HepG2 (cell line): ENCODE measurements around the gene PFN1. TPM values are rescaled to one million over a fixed set of nuclear protein-coding genes. Genes with fewer than 3 reads are reported as not detected.

Experiments
- ASH2L ChIP-seq: fragments of 300-600, 200-600 bp; sonication (generic); IDR thresholded peaks from 2 replicates; pipeline ENCODE4 v1.7.0; 2017; ENCODE audit warnings: low read depth, mild to moderate bottlenecking, moderate library complexity, mixed read lengths, low read length; ENCODE audit not compliant: insufficient read length
- ATAD3A ChIP-seq: sonication (generic); formaldehyde crosslinking; IDR thresholded peaks from 2 replicates; pipeline ENCODE4 v1.4.0; 2020; ENCODE audit warnings: missing genetic modification reagents
- CBX2 ChIP-seq, 2 experiments: fragments of 200-600 bp in 1 of 2; sonication (generic); formaldehyde crosslinking in 1 of 2; IDR thresholded peaks; 2 replicates each; pipeline versions ENCODE4 v1.7.0 to v1.8.1; 2018 to 2022; ENCODE audit warnings: low read depth in 2 of 2, low read length in 1 of 2, mild to moderate bottlenecking in 1 of 2, missing genetic modification reagents in 1 of 2
- CHD2 ChIP-seq: IDR thresholded peaks from 2 replicates; pipeline ENCODE4 v1.6.1; 2011; ENCODE audit warnings: low read depth, low read length, improper control_type of control experiment
- CREB1 ChIP-seq, 2 experiments: fragments of 450-650 bp in 1 of 2; IDR thresholded peaks; 2 replicates each; pipeline ENCODE4 v1.6.1; 2016 to 2017; ENCODE audit warnings: control low read depth in 1 of 2, mild to moderate bottlenecking in 1 of 2, missing compliant biosample characterization in 1 of 2, missing genetic modification characterization in 1 of 2
- GTF2F1 ChIP-seq: fragments of 150-350 bp; IDR thresholded peaks from 2 replicates; pipeline ENCODE4 v1.6.1; 2014; ENCODE audit warnings: low read length
- HNRNPK ChIP-seq: fragments of 200-400 bp; formaldehyde crosslinking; IDR thresholded peaks from 2 replicates; pipeline ENCODE4 v1.6.1; 2018; ENCODE audit warnings: low read length, low read depth, moderate library complexity, mild to moderate bottlenecking; ENCODE audit not compliant: poor library complexity, severe bottlenecking
- MAF1 ChIP-seq: sonication (generic); formaldehyde crosslinking; IDR thresholded peaks from 2 replicates; pipeline ENCODE4 v1.5.0; 2020; ENCODE audit warnings: missing genetic modification reagents, borderline replicate concordance
- MAZ ChIP-seq, 2 experiments: sonication (generic) in 1 of 2; formaldehyde crosslinking in 1 of 2; IDR thresholded peaks; 2 replicates each; pipeline versions ENCODE4 v1.5.0 to v1.6.1; 2012 to 2020; ENCODE audit warnings: low read depth in 2 of 2, mild to moderate bottlenecking in 2 of 2, borderline replicate concordance in 1 of 2, improper control_type of control experiment in 1 of 2, low read length in 1 of 2, missing genetic modification reagents in 1 of 2, moderate library complexity in 1 of 2
- STAT5B ChIP-seq: sonication (generic); formaldehyde crosslinking; IDR thresholded peaks from 2 replicates; pipeline ENCODE4 v1.4.0; 2020; ENCODE audit warnings: missing genetic modification reagents
- ZNF562 ChIP-seq: sonication (generic); formaldehyde crosslinking; IDR thresholded peaks from 2 replicates; pipeline ENCODE4 v1.8.0; 2022; ENCODE audit warnings: missing genetic modification reagents, borderline replicate concordance
- ZNF713 ChIP-seq: sonication (generic); formaldehyde crosslinking; IDR thresholded peaks from 2 replicates; pipeline ENCODE4 v1.4.0; 2020; ENCODE audit warnings: mild to moderate bottlenecking, missing genetic modification reagents
- polyA plus RNA-seq, 8 experiments: library from polyadenylated mRNA; depleted of rRNA in 3 of 8; stranded (reverse) in 7 of 8; unstranded in 1 of 8; fragments of >200 nt; fragmentation: Illumina TruSeq in 4 of 8; extraction: Trizol in 4 of 8; gene quantifications; 2 replicates each; pipeline versions ENCODE4 v1.2.1 to v1.2.3, GENCODE V29; 2011 to 2016; ENCODE audit warnings: low read depth in 4 of 8, missing spikeins in 1 of 8, mixed read lengths in 1 of 8; ENCODE audit not compliant: insufficient read depth in 1 of 8
- total RNA-seq, 5 experiments: library from RNA; depleted of rRNA; stranded (reverse); fragments of >200 nt; fragmentation: Illumina TruSeq; extraction: Trizol; gene quantifications; 2 replicates each; pipeline ENCODE4 v1.2.3, GENCODE V29; 2016; ENCODE audit warnings: low read depth in 1 of 5
- TF ChIP-seq, protein P1 (sequence below): IDR thresholded peaks from 2 replicates; pipeline ENCODE4 v1.4.0; 2020; ENCODE audit warnings: mild to moderate bottlenecking, missing genetic modification reagents
- TF ChIP-seq, protein P2 (sequence below): sonication (generic); formaldehyde crosslinking; IDR thresholded peaks from 2 replicates; pipeline ENCODE4 v1.8.0; 2022; ENCODE audit warnings: missing genetic modification reagents, mild to moderate bottlenecking, inconsistent platforms, borderline replicate concordance
- TF ChIP-seq, protein P3 (sequence below): sonication (generic); formaldehyde crosslinking; IDR thresholded peaks from 2 replicates; pipeline ENCODE4 v1.5.0; 2020; ENCODE audit warnings: mild to moderate bottlenecking, missing genetic modification reagents
- TF ChIP-seq, protein P4 (sequence below): sonication (generic); formaldehyde crosslinking; IDR thresholded peaks from 2 replicates; pipeline ENCODE4 v1.4.0; 2020; ENCODE audit warnings: low read depth, mild to moderate bottlenecking, missing genetic modification reagents
- TF ChIP-seq, protein P5 (sequence below): sonication (generic); formaldehyde crosslinking; IDR thresholded peaks from 2 replicates; pipeline ENCODE4 v1.4.0; 2020; ENCODE audit warnings: missing genetic modification reagents, low read depth, mild to moderate bottlenecking, borderline replicate concordance

Gene PFN1
- total and polyA plus RNA-seq, 2 of the 13 experiments (the other 11 are each of a cell fraction or from before 2014, with no cell fraction given), result 494 to 613 TPM

DNA sequence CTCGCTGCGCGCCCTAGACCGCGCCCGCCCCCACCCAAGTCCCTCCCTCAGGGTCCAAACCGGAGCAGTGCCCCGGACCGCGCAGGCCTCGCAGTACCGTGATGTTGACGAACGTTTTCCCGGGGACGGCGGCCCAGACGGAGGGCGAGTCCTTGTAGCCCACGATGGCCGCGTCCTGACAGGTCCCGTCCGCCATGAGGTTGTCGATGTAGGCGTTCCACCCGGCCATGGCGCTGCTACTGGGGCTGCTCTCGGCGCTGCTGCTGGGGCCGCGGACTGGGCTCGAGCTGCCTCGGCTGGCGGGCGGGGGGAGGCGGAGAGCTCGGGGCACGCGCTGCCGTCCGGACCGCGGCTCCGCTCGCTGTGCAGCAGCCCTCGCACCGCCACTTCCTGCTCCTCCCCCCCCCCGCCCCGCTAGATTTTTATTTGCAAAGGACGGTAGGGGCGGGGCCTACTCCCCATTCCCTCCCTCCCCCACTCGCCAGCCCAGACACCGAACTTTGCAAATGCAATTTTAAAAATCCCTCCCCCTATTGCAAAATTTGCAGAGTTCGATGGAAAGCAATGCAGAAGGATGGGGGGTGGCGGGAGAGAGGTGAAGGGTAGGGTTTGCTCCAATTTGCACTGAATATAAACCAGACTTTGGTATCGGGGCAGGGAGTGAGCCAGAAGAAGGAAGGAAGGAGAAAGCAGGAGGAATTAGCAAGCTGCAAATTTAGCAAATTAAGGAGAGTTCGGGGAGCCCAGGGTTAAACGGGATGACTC lies at the start of gene PFN1 (continued):
- TF ChIP-seq, protein P1, sequence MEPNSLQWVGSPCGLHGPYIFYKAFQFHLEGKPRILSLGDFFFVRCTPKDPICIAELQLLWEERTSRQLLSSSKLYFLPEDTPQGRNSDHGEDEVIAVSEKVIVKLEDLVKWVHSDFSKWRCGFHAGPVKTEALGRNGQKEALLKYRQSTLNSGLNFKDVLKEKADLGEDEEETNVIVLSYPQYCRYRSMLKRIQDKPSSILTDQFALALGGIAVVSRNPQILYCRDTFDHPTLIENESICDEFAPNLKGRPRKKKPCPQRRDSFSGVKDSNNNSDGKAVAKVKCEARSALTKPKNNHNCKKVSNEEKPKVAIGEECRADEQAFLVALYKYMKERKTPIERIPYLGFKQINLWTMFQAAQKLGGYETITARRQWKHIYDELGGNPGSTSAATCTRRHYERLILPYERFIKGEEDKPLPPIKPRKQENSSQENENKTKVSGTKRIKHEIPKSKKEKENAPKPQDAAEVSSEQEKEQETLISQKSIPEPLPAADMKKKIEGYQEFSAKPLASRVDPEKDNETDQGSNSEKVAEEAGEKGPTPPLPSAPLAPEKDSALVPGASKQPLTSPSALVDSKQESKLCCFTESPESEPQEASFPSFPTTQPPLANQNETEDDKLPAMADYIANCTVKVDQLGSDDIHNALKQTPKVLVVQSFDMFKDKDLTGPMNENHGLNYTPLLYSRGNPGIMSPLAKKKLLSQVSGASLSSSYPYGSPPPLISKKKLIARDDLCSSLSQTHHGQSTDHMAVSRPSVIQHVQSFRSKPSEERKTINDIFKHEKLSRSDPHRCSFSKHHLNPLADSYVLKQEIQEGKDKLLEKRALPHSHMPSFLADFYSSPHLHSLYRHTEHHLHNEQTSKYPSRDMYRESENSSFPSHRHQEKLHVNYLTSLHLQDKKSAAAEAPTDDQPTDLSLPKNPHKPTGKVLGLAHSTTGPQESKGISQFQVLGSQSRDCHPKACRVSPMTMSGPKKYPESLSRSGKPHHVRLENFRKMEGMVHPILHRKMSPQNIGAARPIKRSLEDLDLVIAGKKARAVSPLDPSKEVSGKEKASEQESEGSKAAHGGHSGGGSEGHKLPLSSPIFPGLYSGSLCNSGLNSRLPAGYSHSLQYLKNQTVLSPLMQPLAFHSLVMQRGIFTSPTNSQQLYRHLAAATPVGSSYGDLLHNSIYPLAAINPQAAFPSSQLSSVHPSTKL (CRISPR knock-in tag), result no peak
- TF ChIP-seq CHD2 (peak; percentile 32; the same call in 1 of the 2 replicates), HNRNPK (peak; percentile 63), MAZ (IDR thresholded peaks at IDR 0.05; ENCODE audit: borderline replicate concordance, low read depth, low read length) (peak; percentile 88; the same call in 1 of the 2 replicates), MAZ (CRISPR knock-in tag; IDR thresholded peaks at IDR 0.05; ENCODE audit: low read depth) (no peak; the same call in 1 of the 2 replicates), CBX2 (IDR thresholded peaks at IDR 0.05; ENCODE audit: low read depth, low read length) (no peak), CBX2 (CRISPR knock-in tag; IDR thresholded peaks at IDR 0.05; ENCODE audit: low read depth) (no peak), ASH2L (peak; percentile 89), CREB1 (IDR thresholded peaks at IDR 0.05) (no peak), CREB1 (CRISPR knock-in tag; IDR thresholded peaks at IDR 0.05) (no peak), ATAD3A (CRISPR knock-in tag) (no peak), ZNF713 (0 out of 2 replicates have a peak, but pooled peaks have one; percentile 47), GTF2F1 (no peak), STAT5B (CRISPR knock-in tag) (no peak), MAF1 (CRISPR knock-in tag) (0 out of 2 replicates have a peak, but pooled peaks have one; percentile 37), ZNF562 (CRISPR knock-in tag) (no peak)
- TF ChIP-seq, protein P2, sequence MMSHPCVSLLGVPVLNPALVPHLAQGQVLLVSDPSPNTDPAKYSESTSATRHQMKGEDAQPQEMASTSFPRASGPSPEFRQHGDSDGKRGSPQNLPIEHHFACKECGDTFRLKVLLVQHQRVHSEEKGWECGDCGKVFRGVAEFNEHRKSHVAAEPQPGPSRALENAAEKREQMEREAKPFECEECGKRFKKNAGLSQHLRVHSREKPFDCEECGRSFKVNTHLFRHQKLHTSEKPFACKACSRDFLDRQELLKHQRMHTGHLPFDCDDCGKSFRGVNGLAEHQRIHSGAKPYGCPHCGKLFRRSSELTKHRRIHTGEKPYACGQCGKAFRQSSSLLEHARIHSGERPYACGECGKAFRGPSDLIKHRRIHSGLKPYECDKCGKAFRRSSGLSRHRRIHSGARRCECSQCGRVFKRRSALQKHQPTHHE (CRISPR knock-in tag), result peak; percentile 58; the same call in 1 of the 2 replicates
- TF ChIP-seq, protein P3, sequence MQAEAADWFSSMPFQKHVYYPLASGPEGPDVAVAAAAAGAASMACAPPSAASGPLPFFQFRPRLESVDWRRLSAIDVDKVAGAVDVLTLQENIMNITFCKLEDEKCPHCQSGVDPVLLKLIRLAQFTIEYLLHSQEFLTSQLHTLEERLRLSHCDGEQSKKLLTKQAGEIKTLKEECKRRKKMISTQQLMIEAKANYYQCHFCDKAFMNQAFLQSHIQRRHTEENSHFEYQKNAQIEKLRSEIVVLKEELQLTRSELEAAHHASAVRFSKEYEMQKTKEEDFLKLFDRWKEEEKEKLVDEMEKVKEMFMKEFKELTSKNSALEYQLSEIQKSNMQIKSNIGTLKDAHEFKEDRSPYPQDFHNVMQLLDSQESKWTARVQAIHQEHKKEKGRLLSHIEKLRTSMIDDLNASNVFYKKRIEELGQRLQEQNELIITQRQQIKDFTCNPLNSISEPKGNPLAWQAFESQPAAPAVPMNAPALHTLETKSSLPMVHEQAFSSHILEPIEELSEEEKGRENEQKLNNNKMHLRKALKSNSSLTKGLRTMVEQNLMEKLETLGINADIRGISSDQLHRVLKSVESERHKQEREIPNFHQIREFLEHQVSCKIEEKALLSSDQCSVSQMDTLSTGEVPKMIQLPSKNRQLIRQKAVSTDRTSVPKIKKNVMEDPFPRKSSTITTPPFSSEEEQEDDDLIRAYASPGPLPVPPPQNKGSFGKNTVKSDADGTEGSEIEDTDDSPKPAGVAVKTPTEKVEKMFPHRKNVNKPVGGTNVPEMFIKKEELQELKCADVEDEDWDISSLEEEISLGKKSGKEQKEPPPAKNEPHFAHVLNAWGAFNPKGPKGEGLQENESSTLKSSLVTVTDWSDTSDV, result no peak
- TF ChIP-seq, protein P4, sequence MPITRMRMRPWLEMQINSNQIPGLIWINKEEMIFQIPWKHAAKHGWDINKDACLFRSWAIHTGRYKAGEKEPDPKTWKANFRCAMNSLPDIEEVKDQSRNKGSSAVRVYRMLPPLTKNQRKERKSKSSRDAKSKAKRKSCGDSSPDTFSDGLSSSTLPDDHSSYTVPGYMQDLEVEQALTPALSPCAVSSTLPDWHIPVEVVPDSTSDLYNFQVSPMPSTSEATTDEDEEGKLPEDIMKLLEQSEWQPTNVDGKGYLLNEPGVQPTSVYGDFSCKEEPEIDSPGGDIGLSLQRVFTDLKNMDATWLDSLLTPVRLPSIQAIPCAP (CRISPR knock-in tag), result no peak
- TF ChIP-seq, protein P5, sequence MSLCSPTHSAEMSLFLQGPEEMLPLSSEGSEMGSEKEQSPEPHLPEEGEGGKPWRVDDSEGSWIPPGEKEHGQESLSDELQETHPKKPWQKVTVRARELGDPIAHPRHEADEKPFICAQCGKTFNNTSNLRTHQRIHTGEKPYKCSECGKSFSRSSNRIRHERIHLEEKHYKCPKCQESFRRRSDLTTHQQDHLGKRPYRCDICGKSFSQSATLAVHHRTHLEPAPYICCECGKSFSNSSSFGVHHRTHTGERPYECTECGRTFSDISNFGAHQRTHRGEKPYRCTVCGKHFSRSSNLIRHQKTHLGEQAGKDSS (CRISPR knock-in tag), result 0 out of 2 replicates have a peak, but pooled peaks have one; percentile 45
